Measurements from ENCODE around the gene ZDHHC19. TPM values are rescaled to one million over a fixed set of nuclear protein-coding genes. Genes with fewer than 3 reads are reported as not detected.
"Not testable (repeated sequence)": the region's sequence is repeated elsewhere in the genome, so short reads cannot be mapped to it uniquely, and the experiment has no call there.

Gene ZDHHC19
- total RNA-seq, 1 donor from 2014 or later = 1.0 TPM

GRCh38 chr3:196216681-196217211 is 5.5 kb upstream of the ZDHHC19 start:
- DNase-seq (no peak), ATAC-seq (peak; percentile 2)
- H3K9me3 ChIP-seq = no peaks in the 10 kb centered on the region
- TF ChIP-seq, protein P1, sequence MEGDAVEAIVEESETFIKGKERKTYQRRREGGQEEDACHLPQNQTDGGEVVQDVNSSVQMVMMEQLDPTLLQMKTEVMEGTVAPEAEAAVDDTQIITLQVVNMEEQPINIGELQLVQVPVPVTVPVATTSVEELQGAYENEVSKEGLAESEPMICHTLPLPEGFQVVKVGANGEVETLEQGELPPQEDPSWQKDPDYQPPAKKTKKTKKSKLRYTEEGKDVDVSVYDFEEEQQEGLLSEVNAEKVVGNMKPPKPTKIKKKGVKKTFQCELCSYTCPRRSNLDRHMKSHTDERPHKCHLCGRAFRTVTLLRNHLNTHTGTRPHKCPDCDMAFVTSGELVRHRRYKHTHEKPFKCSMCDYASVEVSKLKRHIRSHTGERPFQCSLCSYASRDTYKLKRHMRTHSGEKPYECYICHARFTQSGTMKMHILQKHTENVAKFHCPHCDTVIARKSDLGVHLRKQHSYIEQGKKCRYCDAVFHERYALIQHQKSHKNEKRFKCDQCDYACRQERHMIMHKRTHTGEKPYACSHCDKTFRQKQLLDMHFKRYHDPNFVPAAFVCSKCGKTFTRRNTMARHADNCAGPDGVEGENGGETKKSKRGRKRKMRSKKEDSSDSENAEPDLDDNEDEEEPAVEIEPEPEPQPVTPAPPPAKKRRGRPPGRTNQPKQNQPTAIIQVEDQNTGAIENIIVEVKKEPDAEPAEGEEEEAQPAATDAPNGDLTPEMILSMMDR (IDR thresholded peaks at IDR 0.05) = no peak
- peaks cover 16% of the 10 kb centered on the region for H3K4me1 ChIP-seq
- H3K27ac ChIP-seq = no peak overlapping the region
- H3K36me3 ChIP-seq = no peaks in the 10 kb centered on the region
- no peak overlapping the region for H3K4me3 ChIP-seq
- intact Hi-C loops (cut with DNase I) = no loop called here
- peaks cover 5% of the 10 kb centered on the region for H3K27me3 ChIP-seq (ENCODE audit: low read depth)

GRCh38 chr3:196216089-196216564 is 4.9 kb upstream of the ZDHHC19 start, which contains the start of gene SLC51A:
Gene SLC51A (plus strand): TSS chr3:196216534. CDS start chr3:196216713, 179 bp downstream.
- Histone ChIP-seq H3K27me3 (ENCODE audit: low read depth) (peaks cover 5% of the 10 kb centered on the region), H3K4me1 (peaks cover 16% of the 10 kb centered on the region), H3K36me3 (no peaks in the 10 kb centered on the region), H3K4me3 (no peak within 1 kb of the TSS), H3K9me3 (no peaks in the 10 kb centered on the region), H3K27ac (no peak within 1 kb of the TSS)
- ATAC-seq (peak; percentile 4 to 43), DNase-seq (no peak)
- intact Hi-C loops (cut with DNase I) = no loop called here
- TF ChIP-seq, protein P1 (IDR thresholded peaks at IDR 0.05) = no peak

DNA sequence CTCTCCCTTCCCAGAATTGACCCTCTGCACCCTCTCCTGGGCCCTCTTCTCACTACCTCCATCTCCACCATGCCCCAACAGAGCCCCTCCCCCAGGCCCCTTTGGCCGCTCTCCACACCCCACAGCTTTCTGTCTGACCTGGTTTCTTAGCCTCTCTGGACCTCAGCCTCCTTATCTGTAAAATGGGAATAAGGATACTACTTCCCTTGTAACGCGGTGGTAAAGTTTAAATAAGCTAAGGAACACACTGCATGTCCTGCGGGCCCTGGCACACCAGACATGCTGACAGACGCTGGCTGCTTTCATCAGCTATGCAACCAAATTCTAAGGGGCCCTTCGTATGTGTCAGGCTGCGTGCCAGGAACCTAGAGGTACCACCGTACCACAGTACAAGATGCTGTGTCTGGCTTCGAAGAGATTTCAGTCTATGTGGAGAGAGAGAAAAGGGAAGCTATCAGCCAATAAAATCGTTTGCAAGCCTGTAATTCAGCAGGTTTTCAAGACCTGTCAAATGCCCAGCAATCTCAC is 4.4 kb upstream of the ZDHHC19 start:
- no peaks in the 10 kb centered on the region for H3K9me3 ChIP-seq
- DNase-seq (no peak), ATAC-seq (no peak)
- H3K4me3 ChIP-seq = no peak overlapping the region
- peaks cover 16% of the 10 kb centered on the region for H3K4me1 ChIP-seq
- intact Hi-C loops (cut with DNase I) = no loop called here
- H3K27ac ChIP-seq = no peak overlapping the region
- H3K27me3 ChIP-seq (ENCODE audit: low read depth) = peaks cover 5% of the 10 kb centered on the region
- TF ChIP-seq, protein P1 (IDR thresholded peaks at IDR 0.05) = no peak
- no peaks in the 10 kb centered on the region for H3K36me3 ChIP-seq

DNA sequence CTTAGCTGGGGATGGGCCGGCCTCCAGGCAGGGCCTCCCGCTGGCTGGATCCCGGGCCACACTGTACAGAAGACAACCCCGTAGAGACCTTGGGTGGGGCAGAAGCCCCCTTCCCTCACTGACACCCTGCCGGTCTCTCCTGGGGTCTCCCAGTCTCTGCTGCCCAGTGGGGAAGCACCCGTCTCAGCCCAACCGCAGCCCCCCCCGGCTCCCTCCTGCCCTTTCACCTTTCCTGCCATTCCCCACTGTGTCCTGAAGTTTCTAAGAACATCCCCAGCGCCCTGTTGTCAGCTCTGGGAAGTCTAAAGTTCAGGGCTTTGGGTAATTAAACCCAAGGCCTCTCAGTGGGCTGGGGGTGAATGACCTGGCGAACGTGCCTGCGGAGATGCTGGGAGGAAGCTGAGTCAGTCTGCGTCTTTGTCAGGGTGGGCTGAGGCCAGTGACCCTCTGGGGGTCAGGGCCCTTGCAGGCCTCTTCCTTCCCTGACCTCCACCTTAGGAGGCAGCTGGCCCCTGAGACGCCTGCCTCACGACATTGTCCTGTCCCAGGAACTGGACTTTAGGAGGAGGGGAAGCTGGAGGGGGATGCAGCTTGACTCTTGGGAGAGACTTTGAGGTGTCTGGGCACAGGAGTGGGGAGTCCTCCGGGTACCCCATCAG is 3.7 kb upstream of the ZDHHC19 start:
- intact Hi-C loops (cut with DNase I) = no loop called here
- TF ChIP-seq, protein P1 (IDR thresholded peaks at IDR 0.05) = no peak

GRCh38 chr3:196209944-196210672 is 1.1 kb downstream of the ZDHHC19 start:
- H3K27ac ChIP-seq; intact Hi-C loops (cut with DNase I); DNase-seq; ATAC-seq; H3K4me3 ChIP-seq; H3K27me3 ChIP-seq (ENCODE audit: low read depth); H3K9me3 ChIP-seq; H3K36me3 ChIP-seq; H3K4me1 ChIP-seq: not testable (repeated sequence)

More for the DNA sequence above, 3.7 kb upstream of the ZDHHC19 start:
- no peaks in the 10 kb centered on the region for H3K36me3 ChIP-seq
- peaks cover 13% of the 10 kb centered on the region for H3K4me1 ChIP-seq
- no peak overlapping the region for H3K4me3 ChIP-seq
- no peak overlapping the region for H3K27ac ChIP-seq
- DNase-seq (no peak), ATAC-seq (no peak)
- H3K27me3 ChIP-seq (ENCODE audit: low read depth) = peaks cover 5% of the 10 kb centered on the region
- H3K9me3 ChIP-seq = no peaks in the 10 kb centered on the region

All from lower lobe of right lung (tissue), 2 donors.